Activated CD8-positive, alpha-beta T cell treated with anti-CD3 and anti-CD28 coated beads, Interleukin-2, amount 10 ng/mL, durations not matched to agents 7 days and 5 days (primary cell): ENCODE results near the gene FBXO48. TPM values are rescaled to one million over a fixed set of nuclear protein-coding genes. Genes with fewer than 3 reads are reported as not detected.
"Not testable (repeated sequence)": the region's sequence is repeated elsewhere in the genome, so short reads cannot be mapped to it uniquely, and the experiment has no call there.

ENCODE experiments used
- ATAC-seq: fragments of 150-1000 bp; cut with Tn5 transposase; one replicate; pipeline ENCODE4 v1.10.0; 2021; ENCODE audit warnings: moderate library complexity
- CTCF ChIA-PET: fragments of 350-600 bp; sonication (Branson Sonifier 250); formaldehyde crosslinking; loops from one replicate; lab custom pipeline; 2021; ENCODE audit warnings: antibody characterized with exemption; lab: Charles Lee
- POLR2A ChIA-PET: fragments of 350-600 bp; sonication (Branson Sonifier 250); formaldehyde crosslinking; loops from one replicate; lab custom pipeline; 2021; ENCODE audit warnings: antibody characterized with exemption; lab: Charles Lee
- DNase-seq: peaks from one replicate; pipeline ENCODE4 v3.0.0-alpha.2; 2020
- H3K27ac Mint-ChIP-seq: one replicate; pipeline ENCODE4 v1.8.0; 2021; ENCODE audit warnings: mild to moderate bottlenecking, mixed read lengths
- H3K27me3 Mint-ChIP-seq: one replicate; pipeline ENCODE4 v1.8.0; 2021; ENCODE audit warnings: low read depth, mixed read lengths
- H3K36me3 Mint-ChIP-seq: one replicate; pipeline ENCODE4 v1.8.0; 2021; ENCODE audit warnings: low read depth, mixed read lengths
- H3K4me1 Mint-ChIP-seq: one replicate; pipeline ENCODE4 v1.8.0; 2021; ENCODE audit warnings: low read depth, mixed read lengths
- H3K4me3 Mint-ChIP-seq: one replicate; pipeline ENCODE4 v1.8.0; 2021; ENCODE audit warnings: mild to moderate bottlenecking, mixed read lengths
- H3K9me3 Mint-ChIP-seq: one replicate; pipeline ENCODE4 v1.8.0; 2022; ENCODE audit warnings: mixed read lengths; ENCODE audit not compliant: insufficient read depth
- total RNA-seq, 2 experiments: library from RNA; stranded (reverse); gene quantifications; one replicate each; pipeline ENCODE4 v1.2.3, GENCODE V29; 2021

Gene FBXO48
- total RNA-seq, 2 experiments from 2014 or later: 2.4 to 2.6 TPM

GRCh38 chr2:68491582-68491981 lies 24.5 kb upstream of the FBXO48 start:
- peaks cover 13% of the 10 kb centered on the region for H3K36me3 Mint-ChIP-seq
- no peaks in the 10 kb centered on the region for H3K27me3 Mint-ChIP-seq
- peaks cover 4% of the 10 kb centered on the region for H3K9me3 Mint-ChIP-seq
- H3K27ac Mint-ChIP-seq: no peak overlapping the region
- ChIA-PET POLR2A (no interaction called here), CTCF (no interaction called here)
- no peak for DNase-seq
- no peak for ATAC-seq
- peaks cover 3% of the 10 kb centered on the region for H3K4me1 Mint-ChIP-seq
- no peak overlapping the region for H3K4me3 Mint-ChIP-seq

- no peak overlapping the region for H3K27ac Mint-ChIP-seq
- H3K27me3 Mint-ChIP-seq: no peaks in the 10 kb centered on the region
- ChIA-PET POLR2A (no interaction called here), CTCF (interaction anchor here (1.0 to 2.9 kb wide), 6 partner anchors 9 to 419 kb away, joined by 5 to 34 read pairs (median 20); partner anchors contain the start of genes APLF and FBXO48)
- H3K4me1 Mint-ChIP-seq: peaks cover 3% of the 10 kb centered on the region
- DNase-seq: no peak
- no peaks in the 10 kb centered on the region for H3K9me3 Mint-ChIP-seq
- peaks cover 2% of the 10 kb centered on the region for H3K36me3 Mint-ChIP-seq
- no peak for ATAC-seq
- H3K4me3 Mint-ChIP-seq: no peak overlapping the region
Observed at GRCh38 chr2:68489282-68489681, 22.2 kb upstream of the FBXO48 start.

GRCh38 chr2:68488605-68489004 lies 21.5 kb upstream of the FBXO48 start:
- CTCF ChIA-PET: interaction anchor here (0.6 to 2.9 kb wide), 19 partner anchors 8 to 455 kb away, joined by 3 to 34 read pairs (median 6); partner anchors contain the start of genes APLF and FBXO48

GRCh38 chr2:68487773-68488355 lies 20.8 kb upstream of the FBXO48 start:
- no peak for DNase-seq
- ChIA-PET CTCF (interaction anchor here (0.7 to 2.9 kb wide), 39 partner anchors 8 to 456 kb away, joined by 3 to 34 read pairs (median 4); partner anchors contain the start of genes APLF and FBXO48), POLR2A (interaction anchor here (0.6 kb wide), 1 partner anchor 455 kb away, joined by 3 read pairs; no protein-coding TSS in a partner anchor)
- H3K27ac Mint-ChIP-seq: no peak overlapping the region
- no peaks in the 10 kb centered on the region for H3K9me3 Mint-ChIP-seq
- no peaks in the 10 kb centered on the region for H3K27me3 Mint-ChIP-seq
- no peak overlapping the region for H3K4me3 Mint-ChIP-seq
- H3K4me1 Mint-ChIP-seq: peaks cover 3% of the 10 kb centered on the region
- H3K36me3 Mint-ChIP-seq: no peaks in the 10 kb centered on the region
- ATAC-seq: peak; percentile 49

More at GRCh38 chr2:68488605-68489004, 21.5 kb upstream of the FBXO48 start:
- H3K4me1 Mint-ChIP-seq, H3K27ac Mint-ChIP-seq, POLR2A ChIA-PET, H3K4me3 Mint-ChIP-seq, DNase-seq, H3K27me3 Mint-ChIP-seq, H3K9me3 Mint-ChIP-seq, H3K36me3 Mint-ChIP-seq, ATAC-seq: not testable (repeated sequence)

GRCh38 chr2:68483011-68483410 lies 15.9 kb upstream of the FBXO48 start:
- Mint-ChIP-seq H3K4me1 (peaks cover 2% of the 10 kb centered on the region), H3K4me3 (no peak overlapping the region), H3K27ac (no peak overlapping the region), H3K36me3 (no peaks in the 10 kb centered on the region), H3K9me3 (no peaks in the 10 kb centered on the region), H3K27me3 (no peaks in the 10 kb centered on the region)
- no peak for DNase-seq
- ATAC-seq: no peak
- ChIA-PET CTCF (interaction anchor here (1.2 to 2.1 kb wide), 2 partner anchors 20 to 443 kb away, joined by 4 to 6 read pairs; no protein-coding TSS in a partner anchor), POLR2A (no interaction called here)

- H3K4me3 Mint-ChIP-seq: no peak overlapping the region
- H3K27me3 Mint-ChIP-seq: no peaks in the 10 kb centered on the region
- no peaks in the 10 kb centered on the region for H3K9me3 Mint-ChIP-seq
- POLR2A ChIA-PET: no interaction called here
- no peaks in the 10 kb centered on the region for H3K4me1 Mint-ChIP-seq
- H3K36me3 Mint-ChIP-seq: no peaks in the 10 kb centered on the region
- no peak overlapping the region for H3K27ac Mint-ChIP-seq
- DNase-seq (no peak), ATAC-seq (no peak)
- CTCF ChIA-PET: interaction anchor here (1.2 to 2.1 kb wide), 2 partner anchors 19 to 443 kb away, joined by 4 to 6 read pairs; no protein-coding TSS in a partner anchor
Observed at GRCh38 chr2:68482296-68482820, 15.3 kb upstream of the FBXO48 start.

- POLR2A ChIA-PET: no interaction called here
- CTCF ChIA-PET: interaction anchor here (1.1 to 3.3 kb wide), 2 partner anchors 9 to 15 kb away, joined by 4 to 15 read pairs; no protein-coding TSS in a partner anchor
- no peak overlapping the region for H3K4me3 Mint-ChIP-seq
Observed at GRCh38 chr2:68478688-68479087, 11.6 kb upstream of the FBXO48 start.

GRCh38 chr2:68476454-68476853 lies 9.4 kb upstream of the FBXO48 start:
- H3K4me3 Mint-ChIP-seq: no peak overlapping the region
- H3K36me3 Mint-ChIP-seq: no peaks in the 10 kb centered on the region
- ATAC-seq (no peak), DNase-seq (no peak)
- H3K27me3 Mint-ChIP-seq: peaks cover 2% of the 10 kb centered on the region
- H3K4me1 Mint-ChIP-seq: no peaks in the 10 kb centered on the region
- ChIA-PET CTCF (no interaction called here), POLR2A (no interaction called here)
- no peak overlapping the region for H3K27ac Mint-ChIP-seq
- H3K9me3 Mint-ChIP-seq: no peaks in the 10 kb centered on the region

More at GRCh38 chr2:68478688-68479087, 11.6 kb upstream of the FBXO48 start:
- no peak for DNase-seq
- H3K36me3 Mint-ChIP-seq: no peaks in the 10 kb centered on the region
- no peak overlapping the region for H3K27ac Mint-ChIP-seq
- H3K9me3 Mint-ChIP-seq: no peaks in the 10 kb centered on the region
- no peak for ATAC-seq
- H3K4me1 Mint-ChIP-seq: no peaks in the 10 kb centered on the region
- H3K27me3 Mint-ChIP-seq: no peaks in the 10 kb centered on the region

- no peaks in the 10 kb centered on the region for H3K36me3 Mint-ChIP-seq
- H3K27ac Mint-ChIP-seq: no peak overlapping the region
- ChIA-PET CTCF (interaction anchor here (0.7 to 1.6 kb wide), 3 partner anchors 9 to 13 kb away, joined by 3 to 4 read pairs (median 4); partner anchors contain the start of genes APLF and FBXO48), POLR2A (no interaction called here)
- H3K4me1 Mint-ChIP-seq: no peaks in the 10 kb centered on the region
- DNase-seq (no peak), ATAC-seq (no peak)
- H3K9me3 Mint-ChIP-seq: no peaks in the 10 kb centered on the region
- H3K27me3 Mint-ChIP-seq: peaks cover 2% of the 10 kb centered on the region
- no peak overlapping the region for H3K4me3 Mint-ChIP-seq
Observed at GRCh38 chr2:68475576-68475975, 8.5 kb upstream of the FBXO48 start.

- H3K4me3 Mint-ChIP-seq: no peak overlapping the region
- H3K27me3 Mint-ChIP-seq: peaks cover 2% of the 10 kb centered on the region
- H3K9me3 Mint-ChIP-seq: no peaks in the 10 kb centered on the region
- peaks cover under 1% of the 10 kb centered on the region for H3K4me1 Mint-ChIP-seq
- ChIA-PET CTCF (interaction anchor here (0.7 to 1.6 kb wide), 3 partner anchors 8 to 13 kb away, joined by 3 to 4 read pairs (median 4); partner anchors contain the start of genes APLF and FBXO48), POLR2A (no interaction called here)
- no peak for DNase-seq
- H3K36me3 Mint-ChIP-seq: no peaks in the 10 kb centered on the region
- ATAC-seq: no peak
- H3K27ac Mint-ChIP-seq: no peak overlapping the region
Observed at GRCh38 chr2:68475110-68475509, 8.0 kb upstream of the FBXO48 start.

- Mint-ChIP-seq H3K4me3 (no peak overlapping the region), H3K4me1 (peaks cover 13% of the 10 kb centered on the region), H3K9me3 (no peaks in the 10 kb centered on the region), H3K36me3 (no peaks in the 10 kb centered on the region), H3K27me3 (peaks cover 2% of the 10 kb centered on the region), H3K27ac (no peak overlapping the region)
- no peak for ATAC-seq
- DNase-seq: no peak
- CTCF ChIA-PET: interaction anchor here (0.7 to 1.4 kb wide), 3 partner anchors 9 to 452 kb away, joined by 3 read pairs; no protein-coding TSS in a partner anchor
- POLR2A ChIA-PET: no interaction called here
Observed at GRCh38 chr2:68472796-68473414, 5.8 kb upstream of the FBXO48 start.
